NCI-H526 treated with DMSO at 0.1 percent for 48 hours (cell line): ENCODE measurements around the gene NUDT13.

ENCODE experiments used
- DNase-seq: peaks from one replicate; lab custom pipeline; 2025; lab: John Stamatoyannopoulos, UW

Gene NUDT13

DNA sequence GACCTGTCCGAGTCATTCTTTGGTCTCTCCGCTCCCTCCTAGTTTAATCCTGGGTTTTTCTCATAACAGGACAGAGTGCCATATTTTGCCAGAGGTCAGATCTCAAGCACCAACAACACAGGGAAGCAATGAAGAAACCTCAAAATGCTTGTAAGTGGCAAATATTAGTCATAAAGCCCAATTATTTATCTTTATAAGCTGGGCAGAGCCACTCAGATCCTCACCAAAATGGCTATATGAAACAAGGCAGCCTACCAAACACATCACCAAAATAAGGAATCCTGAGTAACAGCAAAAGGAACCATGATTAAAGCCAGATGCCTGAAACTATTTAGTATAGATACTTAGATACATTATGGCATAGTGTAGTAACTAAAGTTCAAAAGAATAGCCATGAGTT lies 52.8 kb downstream of the NUDT13 start:
- DNase-seq: no peak

DNA sequence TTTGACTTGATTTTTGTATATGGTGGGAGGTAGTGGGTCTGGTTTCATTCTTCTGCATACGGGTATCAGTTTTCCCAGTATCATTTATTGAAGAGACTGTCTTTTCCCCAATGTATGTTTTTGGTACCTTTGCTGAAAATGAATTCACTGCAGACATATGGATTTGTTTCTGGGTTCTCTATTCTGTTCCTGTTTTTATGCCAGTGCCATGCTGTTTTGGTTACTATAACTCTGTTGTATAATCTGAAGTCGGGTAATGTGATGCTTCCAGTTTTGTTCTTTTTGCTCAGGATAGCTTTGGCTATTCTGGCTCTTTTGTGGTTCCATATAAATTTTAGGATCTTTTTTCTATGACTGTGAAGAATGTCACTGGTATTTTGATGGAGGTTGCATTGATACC lies 56.7 kb downstream of the NUDT13 start:
- no peak for DNase-seq

DNA sequence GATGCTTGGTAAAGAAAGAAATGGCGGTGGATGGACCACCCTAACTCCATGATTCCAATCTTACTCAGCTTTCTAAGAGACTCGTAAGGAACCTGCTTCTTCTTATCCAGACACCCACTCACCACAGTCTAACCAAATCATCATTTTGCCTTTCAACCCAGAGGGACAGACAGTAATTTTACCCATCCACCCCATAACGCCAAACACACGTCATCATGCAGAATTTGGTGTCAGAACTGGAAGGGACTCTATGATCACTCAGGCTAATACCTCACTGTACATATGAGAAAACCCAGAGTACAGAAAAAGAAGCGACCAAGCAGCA lies 57.2 kb downstream of the NUDT13 start:
- DNase-seq: no peak

DNA sequence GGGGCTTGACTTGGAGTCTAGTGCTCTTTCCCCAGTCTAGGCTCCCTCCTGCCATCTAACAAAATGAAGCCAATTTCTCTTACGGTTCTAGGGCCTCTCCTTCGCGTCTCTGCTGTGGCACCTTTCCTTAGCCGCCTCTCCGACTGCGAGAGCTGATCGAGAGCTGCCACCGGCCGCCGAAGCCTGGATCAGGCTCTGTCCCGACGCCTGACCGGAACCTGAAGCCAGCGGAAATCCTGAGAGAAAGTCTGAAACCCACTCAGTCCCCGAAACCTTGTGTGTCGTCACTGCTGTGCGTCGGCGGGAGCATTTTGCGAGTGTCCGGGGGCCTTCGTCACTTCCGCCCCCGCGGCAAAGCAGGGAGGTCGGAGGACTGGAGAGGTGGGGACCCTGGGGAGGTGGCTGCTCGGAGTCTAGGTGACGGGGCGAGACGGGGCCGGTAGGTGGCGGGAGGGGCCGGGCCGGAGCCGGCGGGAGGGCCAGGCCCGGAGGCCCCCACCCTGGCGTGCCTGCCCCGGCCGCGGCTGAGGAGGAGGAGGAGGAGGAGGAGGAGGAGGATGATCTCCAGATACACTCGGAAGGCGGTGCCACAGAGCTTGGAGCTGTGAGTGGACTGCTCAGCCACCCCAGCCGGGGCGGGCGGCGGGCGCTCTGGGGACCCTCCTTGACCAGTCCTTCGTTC lies 57.7 kb downstream of the NUDT13 start, which contains the start of the genes ECD and FAM149B1:
ECD (minus strand) TSS at position 226 of the 682 bp plus-strand sequence. CDS start 4,071 bp downstream, outside the sequence.
FAM149B1 (plus strand) TSS at position 337 of the 682 bp plus-strand sequence; CDS start at position 558, 221 bp downstream.
- peak; percentile 52 for DNase-seq

DNA sequence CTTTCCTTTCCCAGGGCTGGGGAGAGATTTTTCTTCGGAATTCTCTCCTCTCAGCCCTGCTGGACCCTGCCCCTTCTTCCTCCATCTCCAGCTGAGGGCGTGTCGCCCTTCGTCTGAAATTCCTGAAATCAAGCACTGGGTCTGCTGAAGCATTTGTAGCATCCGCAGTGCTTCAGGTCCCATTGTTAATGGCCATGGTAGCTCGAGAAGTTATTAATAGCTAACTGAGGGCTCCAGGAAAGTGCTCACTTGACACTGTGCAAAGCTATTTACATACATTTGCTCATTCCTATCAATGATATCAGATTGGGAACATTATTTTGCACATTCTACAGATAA lies 58.2 kb downstream of the NUDT13 start:
- no peak for DNase-seq

DNA sequence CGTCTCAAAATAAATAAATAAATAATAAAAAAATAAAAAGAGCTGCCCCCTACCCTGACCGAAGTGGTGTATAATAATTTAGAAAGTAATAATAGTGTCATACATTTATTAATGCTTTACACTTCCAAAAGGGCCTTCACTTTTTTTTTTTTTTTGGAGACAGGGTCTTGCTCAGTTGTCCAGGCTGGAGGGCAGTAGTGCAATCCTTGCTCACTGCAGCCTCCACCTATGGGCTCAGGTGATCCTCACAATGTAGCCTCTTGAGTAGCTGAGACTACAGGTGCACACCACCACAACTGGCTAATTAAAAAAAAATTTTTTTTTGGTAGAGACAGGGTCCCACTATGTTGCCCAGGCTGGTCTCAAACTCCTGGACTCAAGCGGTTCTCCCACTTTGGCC lies 59.1 kb downstream of the NUDT13 start:
- no peak for DNase-seq

DNA sequence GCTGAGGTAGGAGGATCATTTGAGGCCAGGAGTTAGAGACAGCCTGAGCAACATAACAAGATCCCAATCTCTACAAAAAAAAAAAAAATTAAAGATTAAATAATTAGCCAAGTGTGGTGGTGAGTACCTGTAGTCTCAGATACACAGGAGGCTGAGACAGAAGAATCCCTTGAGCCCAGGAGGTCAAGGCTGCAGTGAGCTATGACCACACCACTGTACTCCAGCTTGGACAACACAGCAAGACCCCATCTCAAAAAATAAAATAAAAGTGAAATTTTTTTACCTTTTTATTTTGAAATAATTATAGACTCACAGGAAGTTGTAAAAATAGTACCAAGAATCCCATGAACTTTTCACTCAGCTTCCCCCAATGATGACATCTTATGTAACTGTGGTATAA lies 62.6 kb downstream of the NUDT13 start:
- no peak for DNase-seq

DNA sequence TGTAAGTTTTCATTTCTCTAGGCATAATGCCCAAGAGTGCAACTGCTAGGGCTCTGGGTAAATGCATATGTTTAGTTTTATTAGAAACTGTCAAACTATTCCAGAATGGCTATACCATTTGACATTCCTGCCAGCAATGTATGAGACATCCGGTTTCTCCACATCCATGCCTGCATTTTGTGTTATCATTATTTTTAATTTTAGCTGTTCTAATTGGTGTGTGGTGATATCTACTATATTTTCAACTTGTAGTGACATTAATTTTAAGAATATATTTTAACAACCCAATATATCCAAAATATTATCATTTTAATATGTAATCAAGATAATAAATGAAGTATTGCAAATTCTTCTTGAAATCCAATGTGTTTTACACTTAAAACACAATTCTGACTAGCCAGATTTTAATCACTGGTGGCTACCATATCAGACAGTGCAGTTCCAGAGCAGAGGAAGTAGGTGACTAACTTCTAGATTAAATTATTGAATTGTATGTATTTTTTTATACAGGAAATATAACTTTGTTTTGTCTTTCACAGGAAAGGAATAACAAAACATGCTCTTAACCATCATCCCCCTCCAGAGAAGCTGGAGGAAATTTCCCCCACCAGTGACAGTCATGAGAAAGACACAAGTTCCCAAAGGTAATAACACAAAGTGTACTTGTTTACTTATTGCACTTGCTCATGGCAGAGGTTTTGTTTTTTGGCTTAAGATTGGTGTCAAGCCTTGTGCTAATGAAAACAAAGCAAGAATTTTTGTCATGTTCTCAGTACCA lies 64.1 kb downstream of the NUDT13 start:
- no peak for DNase-seq
